GM21529 (cell line): ENCODE results near the gene ISG20L2.
"Not testable (repeated sequence)": the region's sequence is repeated elsewhere in the genome, so short reads cannot be mapped to it uniquely, and the experiment has no call there.

ENCODE experiments used
- ATAC-seq: cut with Tn5 transposase; IDR thresholded peaks from one replicate; pipeline ENCODE4 v1.9.1; 2021; ENCODE audit not compliant: unreplicated experiment

ISG20L2 gene

DNA sequence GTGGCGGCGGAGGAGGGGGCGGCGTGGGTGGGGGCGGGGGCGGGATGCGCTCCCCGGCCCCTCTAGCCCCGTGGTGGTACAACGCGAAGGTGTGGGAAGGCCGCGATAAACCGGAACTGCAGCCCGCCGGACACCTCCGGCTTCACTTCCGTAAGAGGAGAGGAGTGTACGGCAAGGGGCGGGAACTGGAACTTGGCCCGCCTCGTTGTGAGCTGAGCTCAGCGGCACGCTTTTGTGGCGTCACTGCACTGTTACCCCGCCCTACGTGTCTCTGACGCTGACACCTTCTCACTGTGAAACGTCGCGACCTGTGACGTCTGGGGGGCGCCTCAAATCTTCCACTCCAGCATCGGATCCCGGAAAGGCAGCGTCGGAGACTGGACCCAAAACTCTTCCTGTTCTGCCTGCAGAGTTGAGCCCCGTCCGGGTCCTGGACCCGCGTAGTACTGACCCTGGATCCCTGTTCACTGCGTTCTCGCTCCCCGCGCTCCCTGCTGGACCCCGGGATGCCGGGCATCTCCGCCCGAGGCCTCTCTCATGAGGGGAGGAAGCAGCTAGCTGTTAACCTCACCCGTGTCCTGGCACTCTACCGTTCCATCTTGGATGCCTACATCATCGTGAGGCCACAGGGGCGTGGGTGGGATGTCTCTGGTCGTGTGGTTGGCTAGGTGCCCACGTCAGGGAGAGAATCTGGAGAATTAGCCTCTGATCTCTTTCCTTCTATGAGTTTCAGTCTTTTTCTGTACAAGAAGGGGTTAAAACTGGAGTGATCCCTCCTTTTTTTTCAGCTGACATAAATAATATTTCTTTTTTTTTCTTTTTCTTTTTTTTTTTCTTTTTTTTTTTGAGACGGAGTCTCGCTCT is at the start of gene ISG20L2:
TSS of gene ISG20L2 (minus strand) at position 168 of the 864 bp plus-strand sequence. CDS start 1,114 bp downstream, outside the sequence.
- peak; percentile 84 for ATAC-seq

GRCh38 chr1:156777573-156777972 is 49.0 kb upstream of the ISG20L2 start:
- ATAC-seq, result no peak

DNA sequence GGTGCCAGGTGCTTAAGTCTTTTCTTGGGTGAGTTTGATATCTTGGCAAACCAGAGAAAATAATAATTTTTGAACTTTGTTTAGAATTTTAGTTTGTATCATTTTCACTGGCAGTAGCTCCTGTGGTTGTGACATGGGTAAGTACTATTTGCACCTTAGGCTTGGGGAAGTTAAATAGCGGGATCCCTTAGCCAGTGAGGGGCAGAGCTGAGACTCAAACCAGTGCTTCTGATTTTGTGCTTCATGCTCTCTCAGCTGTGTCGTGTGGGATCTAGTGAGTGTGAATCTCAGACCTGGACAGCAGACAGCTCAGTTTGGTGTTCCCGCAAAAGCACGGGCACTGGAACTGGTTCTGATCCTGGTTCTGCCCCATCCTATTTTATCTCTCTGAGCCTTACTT is 48.4 kb upstream of the ISG20L2 start:
- ATAC-seq, result no peak

GRCh38 chr1:156775799-156776198 is 47.2 kb upstream of the ISG20L2 start:
- ATAC-seq, result no peak

GRCh38 chr1:156773607-156774006 is 45.0 kb upstream of the ISG20L2 start:
- no peak for ATAC-seq

- no peak for ATAC-seq
Measured at GRCh38 chr1:156772728-156773497, 44.3 kb upstream of the ISG20L2 start.

DNA sequence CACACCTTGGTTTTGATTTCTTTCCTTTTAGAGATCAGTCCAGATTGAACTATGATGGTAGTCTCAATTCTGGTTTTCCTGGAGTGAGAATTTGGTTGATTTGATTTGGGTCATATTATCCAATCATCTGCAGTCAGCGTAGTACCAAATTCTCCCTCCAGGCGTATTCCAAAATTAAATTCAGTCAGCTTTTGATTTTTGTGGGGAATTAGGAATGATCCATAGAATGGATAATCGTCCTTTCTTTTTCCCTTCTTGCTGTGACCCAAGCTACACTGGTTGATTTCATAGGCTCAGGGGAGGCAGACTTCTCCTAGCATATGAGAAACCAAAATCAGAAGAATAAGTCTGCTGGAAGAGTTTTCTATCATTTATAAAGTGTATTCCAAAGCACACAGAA is 43.7 kb upstream of the ISG20L2 start:
- ATAC-seq, result no peak

DNA sequence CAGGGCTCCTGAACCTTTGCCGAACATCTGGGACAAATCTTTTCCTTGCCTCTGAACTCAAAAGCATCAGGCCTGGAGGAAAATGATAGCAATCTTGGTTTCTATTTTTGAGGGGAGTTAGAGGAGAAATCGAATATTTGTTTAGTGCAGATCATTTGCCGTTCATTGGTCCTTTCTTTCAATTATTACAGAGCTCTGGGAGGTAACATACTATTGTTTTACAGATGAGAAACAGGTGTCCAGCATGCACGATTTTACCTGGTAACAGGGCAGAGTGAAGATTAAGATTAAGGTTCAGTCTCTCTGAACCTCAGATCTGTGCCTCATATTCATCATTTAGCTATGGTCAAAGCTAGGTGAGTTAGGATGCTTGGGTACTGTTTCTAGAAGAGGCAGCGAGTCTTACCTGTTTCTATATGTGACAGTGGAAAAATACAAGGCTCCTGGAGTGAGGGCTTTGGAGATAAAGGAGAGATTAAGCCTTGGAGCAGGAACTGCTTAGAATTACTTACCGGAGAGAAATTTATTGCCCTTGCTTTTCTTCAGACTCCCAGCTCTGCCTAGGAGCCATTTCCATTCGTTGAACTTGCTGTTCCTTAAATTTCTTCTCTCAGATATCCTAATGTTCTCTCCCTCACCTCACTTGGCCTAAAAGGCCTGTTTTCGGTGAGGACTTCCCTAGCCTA is 40.2 kb upstream of the ISG20L2 start:
- ATAC-seq, result no peak

GRCh38 chr1:156767879-156768604 is 39.5 kb upstream of the ISG20L2 start:
- ATAC-seq, result peak; percentile 4

GRCh38 chr1:156767101-156767878 is 38.7 kb upstream of the ISG20L2 start, which contains the start of gene PRCC:
PRCC (plus strand) TSS chr1:156767535; CDS start chr1:156767772, 237 bp downstream.
- ATAC-seq, result peak; percentile 87

GRCh38 chr1:156766298-156767100 is 37.9 kb upstream of the ISG20L2 start:
- ATAC-seq, result peak; percentile 15

- ATAC-seq, result no peak
Measured at GRCh38 chr1:156765666-156766065, 37.1 kb upstream of the ISG20L2 start.

DNA sequence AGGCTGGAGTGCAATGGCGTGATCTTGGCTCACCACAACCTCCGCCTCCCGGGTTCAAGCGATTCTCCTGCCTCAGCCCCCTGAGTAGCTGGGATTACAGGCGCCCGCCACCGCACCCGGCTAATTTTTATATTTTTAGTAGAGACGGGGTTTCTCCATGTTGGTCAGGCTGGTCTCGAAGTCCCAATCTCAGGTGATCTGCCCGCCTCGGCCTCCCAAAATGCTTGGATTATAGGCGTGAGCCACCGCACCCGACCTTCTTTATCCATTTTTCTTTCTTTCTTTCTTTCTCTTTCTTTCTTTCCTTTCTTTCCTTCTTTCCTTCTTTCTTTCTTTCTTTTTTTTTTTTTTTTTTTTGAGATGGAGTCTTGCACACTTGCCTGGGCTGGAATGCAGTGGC is 36.6 kb upstream of the ISG20L2 start:
- not testable (repeated sequence) for ATAC-seq

GRCh38 chr1:156760796-156761104 is 32.2 kb upstream of the ISG20L2 start:
- ATAC-seq, result no peak

DNA sequence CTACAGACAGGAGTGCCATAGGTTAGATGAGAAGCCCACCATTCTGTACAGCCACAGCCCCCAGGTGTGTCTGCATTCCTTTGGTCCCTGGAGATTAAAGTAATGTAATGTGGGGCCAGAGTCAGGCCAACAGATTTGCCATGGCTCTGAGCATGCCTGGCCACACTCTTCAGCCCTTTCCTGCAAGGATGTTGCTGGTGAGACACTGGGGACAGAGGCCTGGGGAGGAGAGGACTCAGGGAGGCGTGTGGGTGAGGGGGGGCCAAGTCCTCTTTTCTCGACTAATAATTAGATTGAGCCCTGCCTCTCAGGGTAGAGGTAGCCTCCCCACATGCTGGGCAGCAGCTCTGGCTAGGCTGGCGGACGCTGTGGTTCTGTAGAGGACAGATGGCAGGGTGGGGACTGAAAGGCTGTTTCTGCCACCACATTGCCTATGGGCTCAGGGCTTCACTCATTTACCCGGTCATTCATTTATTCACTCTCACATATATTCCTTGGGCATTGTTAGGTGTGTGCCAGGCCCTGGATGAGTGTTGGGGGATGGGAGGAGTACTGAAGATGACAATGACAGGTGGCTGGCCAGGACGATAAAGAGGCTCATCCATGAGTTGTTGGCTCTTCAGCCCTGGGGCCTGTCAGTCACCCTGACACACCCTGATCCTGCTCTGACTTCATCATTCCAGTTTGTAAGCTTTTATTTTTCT is 31.7 kb upstream of the ISG20L2 start:
- no peak for ATAC-seq

GRCh38 chr1:156757572-156758253 is 29.1 kb upstream of the ISG20L2 start:
- not testable (repeated sequence) for ATAC-seq

DNA sequence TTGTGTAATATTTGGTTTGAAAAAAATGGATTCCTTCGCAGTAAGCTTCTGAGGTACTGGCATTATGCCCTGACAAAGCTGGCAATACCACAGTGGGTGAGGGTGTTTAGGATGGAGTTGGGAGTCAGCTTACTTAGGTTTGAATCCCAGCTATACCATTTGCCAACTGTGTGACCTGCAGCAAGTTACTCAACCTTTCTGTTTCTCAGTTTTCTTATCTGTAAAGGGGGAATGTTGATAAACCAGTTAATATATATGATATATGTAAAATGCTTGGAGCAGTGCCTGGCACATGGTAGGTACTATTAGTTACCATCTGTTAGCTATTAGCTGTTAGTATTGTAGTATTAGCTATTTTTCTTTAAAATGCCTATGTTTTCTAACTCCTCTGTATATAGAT is 27.8 kb upstream of the ISG20L2 start:
- no peak for ATAC-seq

DNA sequence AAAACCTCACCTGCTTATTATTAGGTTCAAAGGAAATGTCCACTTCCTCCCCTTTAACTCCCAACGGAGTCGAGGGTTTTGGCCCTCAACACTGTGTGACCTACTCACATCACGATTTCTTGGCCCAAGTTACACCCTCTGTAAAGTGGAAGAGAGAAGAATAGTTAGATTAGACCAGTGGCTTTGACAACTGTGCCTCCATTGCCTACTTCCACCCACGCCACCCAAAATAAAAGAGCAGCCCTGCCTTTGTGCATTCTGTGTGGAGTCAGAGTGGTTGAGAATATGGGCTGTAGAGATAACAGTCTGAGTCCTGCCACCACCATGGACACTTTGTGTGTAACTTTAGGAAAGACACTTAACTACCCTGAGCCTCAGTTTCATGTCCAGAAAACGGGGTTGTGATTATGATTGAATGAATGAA is 27.0 kb upstream of the ISG20L2 start:
- no peak for ATAC-seq
